ENCODE measurements around the gene JAK1.

GRCh38 chr1:64830030-64830651 is 136.2 kb downstream of the JAK1 start:
- TF ChIP-seq EP300 (IDR thresholded peaks at IDR 0.05; ENCODE audit: borderline replicate concordance) (no peak), USF1 (IDR thresholded peaks at IDR 0.05) (no peak), FOXM1 (IDR thresholded peaks at IDR 0.05; ENCODE audit: borderline replicate concordance, low read depth) (no peak), TEAD4 (IDR thresholded peaks at IDR 0.05) (no peak), REST (IDR thresholded peaks at IDR 0.05; ENCODE audit: low read depth) (no peak), RAD21 (IDR thresholded peaks at IDR 0.05; ENCODE audit: low read depth) (no peak), MAX (IDR thresholded peaks at IDR 0.05) (no peak), CREB1 (IDR thresholded peaks at IDR 0.05; ENCODE audit: low read depth) (no peak)

All from Ishikawa (cell line).